HEK293T (cell line): ENCODE measurements around the gene FAM83D.

Source experiments
- CTCF ChIA-PET: fragments of 350-600 bp; formaldehyde crosslinking; extraction: SDS; loops from one replicate; lab custom pipeline; 2021; ENCODE audit warnings: antibody characterized with exemption, inconsistent platforms; lab: Yijun Ruan, JAX
- POLR2A ChIA-PET: fragments of 350-600 bp; formaldehyde crosslinking; extraction: SDS; loops from one replicate; lab custom pipeline; 2020; ENCODE audit warnings: antibody characterized with exemption, inconsistent platforms; lab: Yijun Ruan, JAX
- DNase-seq: peaks from one replicate; pipeline ENCODE4 v3.0.0; 2012; ENCODE audit warnings: mixed read lengths; ENCODE audit errors: extremely low spot score
- ARNT ChIP-seq: fragments of 450-650 bp; IDR thresholded peaks from 2 replicates; pipeline ENCODE4 v1.6.1; 2017; ENCODE audit warnings: mild to moderate bottlenecking
- BHLHE40 ChIP-seq: fragments of 450-650 bp; IDR thresholded peaks from 2 replicates; pipeline ENCODE4 v1.6.1; 2016; ENCODE audit warnings: mild to moderate bottlenecking, moderate library complexity, borderline replicate concordance
- CTBP1 ChIP-seq: fragments of 450-650 bp; IDR thresholded peaks from 2 replicates; pipeline ENCODE4 v1.6.1; 2016; ENCODE audit warnings: borderline replicate concordance
- ELF4 ChIP-seq: fragments of 450-650 bp; IDR thresholded peaks from 2 replicates; pipeline ENCODE4 v1.6.1; 2017; ENCODE audit warnings: antibody characterized with exemption
- FOXA1 ChIP-seq: fragments of 450-650 bp; IDR thresholded peaks from 2 replicates; pipeline ENCODE4 v1.6.1; 2016; ENCODE audit warnings: mild to moderate bottlenecking
- FOXK2 ChIP-seq: fragments of 450-650 bp; IDR thresholded peaks from 2 replicates; pipeline ENCODE4 v1.6.1; 2016; ENCODE audit warnings: mild to moderate bottlenecking
- FOXM1 ChIP-seq: fragments of 450-650 bp; IDR thresholded peaks from 2 replicates; pipeline ENCODE4 v1.6.1; 2017; ENCODE audit warnings: mild to moderate bottlenecking, borderline replicate concordance
- HDGF ChIP-seq: fragments of 450-650 bp; IDR thresholded peaks from 2 replicates; pipeline ENCODE4 v1.6.1; 2017; ENCODE audit warnings: antibody characterized with exemption, borderline replicate concordance
- L3MBTL2 ChIP-seq: fragments of 450-650 bp; conservative IDR thresholded peaks from 2 replicates; pipeline ENCODE4 v1.6.1; 2016; ENCODE audit warnings: mild to moderate bottlenecking
- LEF1 ChIP-seq: fragments of 450-650 bp; IDR thresholded peaks from 2 replicates; pipeline ENCODE4 v1.6.1; 2017; ENCODE audit warnings: mild to moderate bottlenecking, borderline replicate concordance
- NFRKB ChIP-seq: fragments of 450-650 bp; IDR thresholded peaks from 2 replicates; pipeline ENCODE4 v1.6.1; 2016; ENCODE audit warnings: mild to moderate bottlenecking, moderate library complexity
- PKNOX1 ChIP-seq: fragments of 450-650 bp; IDR thresholded peaks from 2 replicates; pipeline ENCODE4 v1.6.1; 2016
- SP1 ChIP-seq: fragments of 450-650 bp; IDR thresholded peaks from 2 replicates; pipeline ENCODE4 v1.6.1; 2017
- SUZ12 ChIP-seq: fragments of 450-650 bp; IDR thresholded peaks from 2 replicates; pipeline ENCODE4 v1.6.1; 2016; ENCODE audit warnings: mild to moderate bottlenecking
- TARDBP ChIP-seq: fragments of 450-650 bp; IDR thresholded peaks from 2 replicates; pipeline ENCODE4 v1.6.1; 2016
- ZNF384 ChIP-seq: fragments of 450-650 bp; IDR thresholded peaks from 2 replicates; pipeline ENCODE4 v1.6.1; 2016

Gene FAM83D

GRCh38 chr20:38889792-38890496 is 36.3 kb upstream of the FAM83D start:
- ChIA-PET CTCF (interaction anchor here (1.1 kb wide), 1 partner anchor 9 kb away, joined by 4 read pairs; no protein-coding TSS in a partner anchor), POLR2A (no interaction called here)
- TF ChIP-seq PKNOX1 (peak; percentile 52), SUZ12 (no peak)
- DNase-seq: no peak

- ChIA-PET CTCF (no interaction called here), POLR2A (no interaction called here)
- TF ChIP-seq SP1: no peak
- TF ChIP-seq FOXM1: no peak
- TF ChIP-seq L3MBTL2: no peak
- no peak for TF ChIP-seq ZNF384
- no peak for TF ChIP-seq TARDBP
- TF ChIP-seq ELF4: no peak
- no peak for TF ChIP-seq LEF1
- TF ChIP-seq NFRKB: no peak
- no peak for TF ChIP-seq HDGF
- TF ChIP-seq FOXA1: no peak
- no peak for TF ChIP-seq SUZ12
- TF ChIP-seq FOXK2: no peak
- TF ChIP-seq CTBP1: no peak
- TF ChIP-seq ARNT: no peak
- DNase-seq: no peak
These were observed 35.8 kb upstream of the FAM83D start for GRCh38 chr20:38890497-38890818.

DNA sequence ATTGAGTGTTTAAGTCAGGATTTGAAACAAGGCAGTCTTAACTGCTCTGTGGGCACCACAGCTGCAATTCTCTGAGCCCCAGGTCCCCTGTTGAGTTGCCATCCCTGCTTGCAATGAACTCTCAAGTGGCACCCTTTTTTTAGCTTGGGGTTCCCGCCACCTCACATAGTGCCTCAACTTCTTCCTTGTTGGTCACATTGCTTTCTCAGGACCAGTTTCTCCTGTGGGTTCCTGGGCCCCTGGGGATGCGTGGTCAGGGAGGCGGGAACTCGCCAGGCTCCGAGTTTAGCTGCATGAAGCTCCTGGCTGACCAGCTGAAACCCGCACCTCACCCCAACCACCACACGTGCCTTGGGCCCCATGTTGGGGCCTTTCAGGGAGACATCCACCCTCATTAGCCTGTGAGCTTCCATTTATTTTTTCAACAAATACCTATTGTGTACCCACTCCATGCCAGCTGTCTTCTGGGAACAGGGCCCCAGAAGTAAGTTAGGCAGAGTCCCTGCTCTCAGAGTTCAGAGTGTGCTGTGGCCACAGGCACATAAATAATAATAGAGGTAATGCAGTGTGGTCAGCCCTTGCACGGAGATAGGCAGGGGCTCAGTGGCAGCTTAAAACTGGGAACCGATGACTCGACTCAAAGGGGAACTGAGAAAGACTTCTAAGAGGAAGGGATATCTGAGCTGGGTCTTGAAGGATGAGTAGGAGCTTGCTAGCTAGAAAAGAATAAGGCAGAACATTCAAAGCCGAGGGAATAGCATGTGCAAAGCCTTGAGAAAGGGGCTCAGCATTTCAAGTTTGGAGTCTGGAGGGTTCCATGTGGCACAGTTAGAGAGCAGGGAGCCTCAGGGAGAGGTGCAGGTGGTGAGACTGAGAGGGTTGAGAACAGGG is 33.9 kb upstream of the FAM83D start:
- POLR2A ChIA-PET: no interaction called here
- no peak for DNase-seq
- CTCF ChIA-PET: interaction anchor here (0.6 to 0.8 kb wide), 2 partner anchors 12 to 46 kb away, joined by 3 read pairs; no protein-coding TSS in a partner anchor
- TF ChIP-seq SUZ12 (no peak), FOXK2 (no peak)

DNA sequence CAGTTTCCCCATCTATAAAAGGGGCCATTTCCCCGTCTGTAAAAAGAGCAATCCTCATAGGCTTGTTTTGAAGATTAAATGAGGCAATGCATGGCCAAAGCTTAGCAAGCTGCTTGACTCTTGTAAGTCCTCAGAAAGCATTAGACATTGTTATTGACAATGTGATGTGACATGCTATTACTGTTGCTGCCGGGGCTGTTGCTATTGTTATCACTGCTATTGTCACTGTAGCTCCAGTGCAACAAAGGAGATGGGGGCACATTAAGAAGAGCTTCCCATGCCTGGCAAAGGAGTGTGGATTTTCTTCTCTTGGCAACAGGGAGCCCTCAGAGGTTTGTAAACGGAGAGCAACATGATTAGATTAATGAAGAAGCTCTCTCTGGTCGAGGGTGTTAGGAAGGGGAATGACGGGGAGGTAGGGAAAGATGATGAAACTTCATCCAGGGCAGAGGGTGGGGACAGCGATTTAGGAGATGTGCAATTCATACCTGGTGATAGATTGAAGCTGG is 33.1 kb upstream of the FAM83D start:
- ChIA-PET CTCF (interaction anchor here (0.8 kb wide), 1 partner anchor 13 kb away, joined by 3 read pairs; no protein-coding TSS in a partner anchor), POLR2A (no interaction called here)
- DNase-seq: no peak
- TF ChIP-seq L3MBTL2: no peak

GRCh38 chr20:38893565-38894090 is 32.6 kb upstream of the FAM83D start:
- CTCF ChIA-PET: interaction anchor here (0.6 kb wide), 1 partner anchor 68 kb away, joined by 3 read pairs; no protein-coding TSS in a partner anchor
- TF ChIP-seq LEF1 (no peak), BHLHE40 (no peak), PKNOX1 (no peak), ZNF384 (no peak), FOXM1 (no peak), CTBP1 (no peak), L3MBTL2 (no peak), TARDBP (no peak), SP1 (no peak)
- POLR2A ChIA-PET: no interaction called here
- DNase-seq: peak; percentile 87

DNA sequence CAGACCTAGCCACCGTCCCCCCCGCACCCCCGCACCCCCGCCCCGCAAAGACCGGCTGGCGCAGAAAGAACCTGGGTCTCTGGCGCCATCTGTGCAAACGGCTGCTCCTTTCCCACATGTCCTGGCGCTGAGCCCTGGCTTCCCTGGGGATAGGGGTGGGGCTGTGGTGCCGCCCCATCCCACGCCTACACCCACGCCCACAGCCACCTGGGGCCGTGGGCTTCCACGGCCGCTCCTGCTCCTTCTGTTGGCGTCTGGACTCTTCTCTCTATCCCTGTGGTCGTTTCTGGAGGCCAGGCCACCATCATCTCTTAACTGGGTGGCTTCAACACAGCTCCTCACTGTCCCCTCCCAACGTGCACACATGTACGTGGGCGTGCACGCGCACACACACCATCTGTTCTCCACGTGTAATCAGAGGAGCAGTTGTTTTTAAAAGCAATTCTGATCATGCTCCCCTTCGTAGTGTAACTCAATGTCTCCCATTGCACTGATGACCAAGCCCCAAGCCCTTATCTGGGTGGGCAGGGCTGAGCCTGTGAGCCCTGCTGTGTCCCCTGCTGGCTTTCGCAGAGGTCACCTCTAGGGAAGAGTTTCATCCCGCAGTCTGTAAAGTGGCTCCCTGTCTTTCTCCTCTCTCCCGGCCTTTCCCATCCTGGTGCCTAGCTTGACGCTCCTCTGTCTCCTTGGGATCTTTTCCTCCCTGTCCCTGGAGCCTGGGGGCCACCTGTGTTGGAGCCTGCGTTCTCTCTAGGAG is 31.9 kb upstream of the FAM83D start:
- ChIA-PET CTCF (interaction anchor here (0.6 to 0.7 kb wide), 2 partner anchors 31 to 68 kb away, joined by 3 to 4 read pairs; no protein-coding TSS in a partner anchor), POLR2A (no interaction called here)
- no peak for TF ChIP-seq SUZ12
- TF ChIP-seq FOXA1: no peak
- TF ChIP-seq HDGF: no peak
- no peak for TF ChIP-seq ELF4
- no peak for TF ChIP-seq L3MBTL2
- no peak for TF ChIP-seq ARNT
- TF ChIP-seq BHLHE40: no peak
- TF ChIP-seq TARDBP: no peak
- TF ChIP-seq PKNOX1: no peak
- no peak for TF ChIP-seq FOXM1
- TF ChIP-seq NFRKB: no peak
- TF ChIP-seq CTBP1: no peak
- no peak for TF ChIP-seq LEF1
- no peak for TF ChIP-seq SP1
- TF ChIP-seq FOXK2: no peak
- no peak for TF ChIP-seq ZNF384
- no peak for DNase-seq
